HG03196 (cell line): Measurements from ENCODE around the gene CANT1.
"Not testable (repeated sequence)": the region's sequence is repeated elsewhere in the genome, so short reads cannot be mapped to it uniquely, and the experiment has no call there.

Source experiments
- ATAC-seq: cut with Tn5 transposase; IDR thresholded peaks from one replicate; pipeline ENCODE4 v1.9.1; 2021; ENCODE audit not compliant: unreplicated experiment

CANT1 gene

GRCh38 chr17:79043931-79044320 lies 34.4 kb upstream of the CANT1 start:
- no peak for ATAC-seq

GRCh38 chr17:79043191-79043930 lies 33.8 kb upstream of the CANT1 start:
- ATAC-seq, result no peak

- ATAC-seq, result no peak
Observed at GRCh38 chr17:79042421-79043190, 33.0 kb upstream of the CANT1 start.

GRCh38 chr17:79041723-79042420 lies 32.3 kb upstream of the CANT1 start:
- ATAC-seq, result no peak

DNA sequence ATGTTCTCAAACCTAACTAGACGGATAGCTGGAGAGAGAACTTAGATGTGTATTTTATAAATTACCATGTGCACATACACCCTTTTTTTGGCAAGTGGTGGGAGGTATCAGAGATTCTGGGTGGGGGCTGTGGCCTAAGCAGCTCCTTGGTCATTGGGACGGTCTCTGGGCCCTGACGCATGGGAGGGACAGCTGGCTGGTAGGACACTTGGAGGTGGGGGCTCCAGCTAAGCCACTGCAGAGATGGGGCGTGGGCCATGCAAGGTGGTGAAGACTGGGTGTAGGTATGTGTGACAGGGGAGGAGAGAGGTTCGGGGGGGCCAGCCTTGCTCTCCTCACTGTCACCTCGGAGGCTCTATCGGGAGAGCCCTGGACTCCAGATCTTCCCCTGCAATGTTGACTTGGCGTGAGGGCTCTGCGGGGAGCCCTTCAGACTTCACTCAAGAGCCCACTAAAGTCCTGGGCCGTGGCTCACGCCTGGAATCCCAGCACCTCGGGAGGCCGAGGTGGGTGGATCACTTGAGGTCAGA lies 31.5 kb upstream of the CANT1 start:
- ATAC-seq, result no peak

DNA sequence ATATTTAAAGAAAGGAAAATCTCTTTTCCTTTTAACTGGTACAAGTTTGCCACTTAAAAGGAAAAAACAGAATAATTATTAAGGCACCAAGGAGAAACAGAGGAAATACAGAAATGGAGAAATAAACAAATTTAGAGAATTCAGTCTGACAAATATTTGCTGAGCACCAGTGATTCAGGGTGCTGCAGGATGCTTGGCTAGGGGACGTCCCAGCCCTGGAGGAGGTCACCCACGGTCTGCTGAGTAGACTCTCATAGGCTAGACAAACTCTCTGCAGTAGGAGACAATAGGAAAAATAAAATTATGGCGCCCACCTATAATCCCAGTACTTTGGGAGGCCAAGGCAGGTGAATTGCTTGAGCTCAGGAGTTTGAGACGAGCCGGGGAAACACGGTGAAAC lies 30.3 kb upstream of the CANT1 start:
- ATAC-seq, result no peak

- ATAC-seq, result no peak
Observed at GRCh38 chr17:79039171-79039570, 29.6 kb upstream of the CANT1 start.

DNA sequence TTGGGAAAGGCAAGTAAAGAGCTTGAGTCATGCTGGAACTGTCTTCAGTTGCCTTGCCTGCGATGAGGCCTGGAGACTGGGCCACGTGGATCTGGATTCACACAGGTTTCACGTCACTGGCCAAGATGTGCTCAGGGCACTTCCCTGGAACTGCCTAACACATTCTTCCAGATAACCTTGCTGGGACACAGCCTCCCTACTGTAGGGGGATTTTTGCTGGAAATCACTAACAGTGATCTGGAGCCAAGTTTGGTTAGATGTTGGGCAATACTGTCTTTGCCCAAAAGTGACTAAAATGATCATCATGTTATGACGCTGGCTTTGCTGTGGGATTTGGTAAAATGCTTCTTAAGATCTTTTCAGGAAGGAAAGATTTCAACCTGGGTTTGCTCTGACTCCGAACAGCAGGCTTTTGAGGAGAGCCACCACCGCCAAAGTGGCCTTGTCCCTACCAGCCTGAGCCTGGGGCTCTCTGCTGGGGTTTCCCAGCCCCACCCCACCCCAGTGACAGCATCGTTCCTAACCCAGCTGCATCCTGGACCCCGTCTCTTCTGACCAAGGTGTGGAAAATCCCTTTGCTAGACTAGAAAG lies 29.1 kb upstream of the CANT1 start:
- no peak for ATAC-seq

GRCh38 chr17:79036596-79036995 lies 27.0 kb upstream of the CANT1 start:
- no peak for ATAC-seq

GRCh38 chr17:79036181-79036580 lies 26.6 kb upstream of the CANT1 start:
- no peak for ATAC-seq

GRCh38 chr17:79035686-79036085 lies 26.1 kb upstream of the CANT1 start:
- ATAC-seq, result no peak

- ATAC-seq, result no peak
Observed at GRCh38 chr17:79034931-79035485, 25.4 kb upstream of the CANT1 start.

DNA sequence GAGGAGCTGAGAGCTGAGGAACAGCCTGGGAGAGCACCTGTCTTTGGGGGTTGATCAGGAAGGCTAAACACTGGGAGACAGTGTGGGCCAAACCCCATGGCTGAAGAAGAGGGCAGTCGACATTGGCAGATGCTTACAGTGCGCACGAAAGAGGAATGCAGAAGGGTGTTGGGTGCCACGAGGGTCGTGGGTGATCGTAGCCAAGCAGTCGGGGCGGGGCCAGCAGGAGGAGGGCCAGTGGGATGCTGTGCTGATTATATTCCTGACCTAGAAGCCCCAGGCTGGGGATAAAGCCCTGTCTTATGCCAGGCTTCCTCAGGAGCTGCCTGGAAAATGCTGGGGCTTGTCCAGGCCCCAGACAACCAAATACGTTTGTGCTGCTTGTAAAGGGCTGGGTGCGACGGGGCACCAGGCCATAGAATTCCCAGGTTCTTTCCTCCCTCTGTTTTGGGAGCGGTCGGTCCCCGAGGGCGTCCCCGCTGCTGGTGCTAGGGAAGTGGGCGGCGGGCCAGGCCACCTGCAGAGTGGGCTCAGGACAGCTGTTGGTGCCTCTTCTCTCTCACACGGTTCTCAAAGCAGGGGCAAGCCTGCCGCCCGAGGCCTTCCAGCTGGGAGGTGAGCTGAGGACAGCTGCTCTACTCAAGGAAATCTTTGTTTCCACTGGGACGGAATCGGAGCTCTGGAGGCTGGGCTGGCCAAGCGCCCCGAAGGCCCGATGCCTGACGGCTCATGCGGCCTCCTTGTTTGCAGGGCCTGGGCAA lies 24.4 kb upstream of the CANT1 start:
- no peak for ATAC-seq

DNA sequence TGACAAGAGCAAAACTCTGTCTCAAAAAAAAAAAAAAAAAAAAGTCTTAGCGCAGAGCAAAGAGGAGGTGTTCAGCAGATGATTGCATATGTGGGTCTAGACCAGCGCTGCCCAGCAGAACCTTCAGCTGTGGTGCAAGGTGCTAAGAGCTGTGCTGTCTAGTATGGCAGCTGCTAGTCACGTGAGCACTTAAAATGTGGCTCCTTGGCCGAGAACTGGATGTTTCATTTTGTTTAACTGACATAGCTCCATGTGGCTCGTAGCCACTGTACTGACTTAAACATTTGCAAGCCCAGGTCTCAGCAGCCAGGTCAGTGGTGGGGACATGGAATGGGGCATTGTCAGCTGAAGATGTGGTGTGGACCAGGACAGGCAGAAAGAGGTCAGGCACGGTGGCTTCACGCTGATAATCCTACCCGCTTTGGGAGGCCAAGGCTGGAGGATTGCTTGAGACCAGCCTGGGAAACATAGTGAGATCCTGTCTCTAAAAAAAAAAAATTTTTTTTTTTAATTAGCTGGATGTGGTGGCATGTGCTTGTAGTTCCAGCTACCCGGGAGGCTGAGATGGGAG lies 23.6 kb upstream of the CANT1 start:
- no peak for ATAC-seq

GRCh38 chr17:79031996-79032875 lies 22.7 kb upstream of the CANT1 start:
- ATAC-seq, result no peak

- ATAC-seq, result not testable (repeated sequence)
Observed at GRCh38 chr17:79030636-79031035, 21.1 kb upstream of the CANT1 start.

GRCh38 chr17:79029327-79030009 lies 19.9 kb upstream of the CANT1 start:
- ATAC-seq, result no peak
